Measurements from ENCODE around the gene DAO. TPM values are rescaled to one million over a fixed set of nuclear protein-coding genes. Genes with fewer than 3 reads are reported as not detected.

Gene DAO
- total RNA-seq, 1 experiment from 2014 or later = not detected

- DNase-seq = no peak
- no peak overlapping the region for H3K4me3 ChIP-seq (ENCODE audit: insufficient read depth, low read depth, low read length)
- H3K27me3 ChIP-seq (ENCODE audit: control insufficient read depth, insufficient read depth, low read length) = no peaks in the 10 kb centered on the region
- H3K36me3 ChIP-seq (replicated peaks; ENCODE audit: control insufficient read depth, insufficient read depth, low read length) = no peaks in the 10 kb centered on the region
These were observed 58.5 kb downstream of the DAO start for GRCh38 chr12:108938247-108938924.

DNA sequence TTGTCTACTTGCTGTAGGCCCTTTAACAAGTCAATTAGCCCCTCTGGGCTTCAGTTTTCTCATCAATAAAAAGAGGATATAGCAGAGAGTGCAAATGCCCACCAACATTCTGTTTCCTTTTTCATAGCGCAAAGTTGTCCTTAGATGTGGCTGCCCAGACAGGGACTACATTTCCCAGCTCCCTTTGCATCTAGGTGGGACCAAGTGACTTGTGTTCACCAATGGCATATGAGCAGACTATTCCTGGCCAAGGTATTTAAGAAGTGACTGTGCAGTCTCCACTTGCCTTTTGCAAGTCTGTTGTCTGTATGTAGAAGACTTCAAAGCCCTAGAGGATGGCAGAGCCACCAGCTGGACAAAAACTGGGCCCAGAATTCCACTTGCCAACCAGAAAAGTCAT, 59.7 kb downstream of the DAO start:
- Histone ChIP-seq H3K36me3 (replicated peaks; ENCODE audit: control insufficient read depth, insufficient read depth, low read length) (no peaks in the 10 kb centered on the region), H3K4me3 (ENCODE audit: insufficient read depth, low read depth, low read length) (no peak overlapping the region), H3K27me3 (ENCODE audit: control insufficient read depth, insufficient read depth, low read length) (no peaks in the 10 kb centered on the region)
- peak; percentile 32 for DNase-seq

GRCh38 chr12:108940138-108940537, 60.2 kb downstream of the DAO start:
- Histone ChIP-seq H3K4me3 (ENCODE audit: insufficient read depth, low read depth, low read length) (no peak overlapping the region), H3K27me3 (ENCODE audit: control insufficient read depth, insufficient read depth, low read length) (no peaks in the 10 kb centered on the region), H3K36me3 (replicated peaks; ENCODE audit: control insufficient read depth, insufficient read depth, low read length) (no peaks in the 10 kb centered on the region)
- DNase-seq = no peak

DNA sequence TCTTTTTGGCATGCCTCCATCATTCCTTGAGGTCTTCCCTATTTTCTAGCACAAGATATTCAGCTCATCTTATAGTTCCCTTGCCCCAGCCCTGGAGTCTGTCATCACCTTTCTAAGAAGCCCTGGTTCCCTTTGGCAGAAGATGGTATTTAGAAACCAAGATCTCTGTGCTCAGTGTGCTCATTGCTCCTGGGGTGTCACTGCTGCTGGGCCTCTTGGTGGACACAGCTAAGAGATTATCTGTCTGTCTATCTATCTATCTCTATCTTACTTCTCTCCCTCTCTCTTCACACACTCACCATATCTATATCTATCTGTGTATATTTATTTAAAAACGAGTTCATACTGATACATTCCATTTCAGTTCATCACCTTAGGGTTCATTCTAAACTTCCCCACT, 67.2 kb downstream of the DAO start:
- no peak for DNase-seq
- Histone ChIP-seq H3K36me3 (replicated peaks; ENCODE audit: control insufficient read depth, insufficient read depth, low read length) (no peaks in the 10 kb centered on the region), H3K4me3 (ENCODE audit: insufficient read depth, low read depth, low read length) (no peak overlapping the region), H3K27me3 (ENCODE audit: control insufficient read depth, insufficient read depth, low read length) (no peaks in the 10 kb centered on the region)

DNA sequence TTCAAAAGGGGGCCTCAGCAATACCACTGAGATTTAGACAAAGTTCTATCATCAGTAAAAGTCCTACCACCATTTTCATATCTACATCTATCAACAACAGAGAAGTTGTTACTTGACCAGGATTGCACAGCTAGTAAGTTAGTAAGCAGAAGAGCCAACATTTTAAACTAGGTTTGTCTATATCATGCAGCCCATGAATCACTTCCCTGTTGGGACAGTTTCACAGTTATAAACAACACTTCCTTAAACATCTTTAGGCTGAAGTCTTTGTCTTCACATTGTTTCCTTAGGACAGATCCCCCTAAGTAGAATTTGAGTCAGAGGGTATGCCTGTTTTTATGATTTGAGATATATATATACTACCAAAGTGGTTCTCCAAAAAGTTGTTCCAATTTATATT, 68.5 kb downstream of the DAO start:
- no peaks in the 10 kb centered on the region for H3K27me3 ChIP-seq (ENCODE audit: control insufficient read depth, insufficient read depth, low read length)
- H3K36me3 ChIP-seq (replicated peaks; ENCODE audit: control insufficient read depth, insufficient read depth, low read length) = no peaks in the 10 kb centered on the region
- no peak for DNase-seq
- H3K4me3 ChIP-seq (ENCODE audit: insufficient read depth, low read depth, low read length) = no peak overlapping the region

DNA sequence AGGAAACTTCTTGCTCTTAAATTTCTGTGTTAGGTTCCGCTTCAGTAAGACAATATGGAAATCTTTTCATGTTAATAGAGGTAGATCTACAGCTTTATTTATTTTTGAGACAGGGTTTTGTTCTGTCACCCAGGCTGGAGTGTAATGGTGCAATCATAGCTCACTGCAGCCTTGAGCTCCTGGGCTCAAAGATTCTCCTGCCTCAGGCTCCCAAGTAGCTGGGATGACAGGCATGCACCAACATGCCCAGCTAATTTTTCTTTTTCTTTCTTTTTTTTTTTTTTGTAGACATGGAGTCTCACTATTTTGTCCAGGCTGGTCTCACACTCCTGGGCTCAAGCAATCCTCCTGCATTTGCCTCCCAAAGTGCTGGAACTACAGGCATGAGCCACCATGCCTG, 70.1 kb downstream of the DAO start:
- no peak overlapping the region for H3K4me3 ChIP-seq (ENCODE audit: insufficient read depth, low read depth, low read length)
- H3K36me3 ChIP-seq (replicated peaks; ENCODE audit: control insufficient read depth, insufficient read depth, low read length) = no peaks in the 10 kb centered on the region
- no peak for DNase-seq
- H3K27me3 ChIP-seq (ENCODE audit: control insufficient read depth, insufficient read depth, low read length) = no peaks in the 10 kb centered on the region

Other genes starting within 250 kb of the DAO start
- gene SELPLG, start 246.2 kb upstream of the DAO start, total RNA-seq (2014; rRNA removed; shearing (Covaris generic)) = 0.10 and 0.15 TPM in 2 replicates
- gene CORO1C, start 148.6 kb upstream of the DAO start, total RNA-seq (2014; rRNA removed; shearing (Covaris generic)) = 52.2 and 55.5 TPM in 2 replicates
- 6.1 and 8.7 TPM in 2 replicates for gene SSH1, start 22.5 kb upstream of the DAO start, total RNA-seq (2014; rRNA removed; shearing (Covaris generic))
- under 0.01 and 0.03 TPM in 2 replicates for gene SVOP, start 141.0 kb downstream of the DAO start, total RNA-seq (2014; rRNA removed; shearing (Covaris generic))
- 8.7 and 12.5 TPM in 2 replicates for gene USP30, start 172.5 kb downstream of the DAO start, total RNA-seq (2014; rRNA removed; shearing (Covaris generic))
- gene ALKBH2, start 213.4 kb downstream of the DAO start, total RNA-seq (2014; rRNA removed; shearing (Covaris generic)) = 29.6 and 40.1 TPM in 2 replicates
- 116 and 127 TPM in 2 replicates for gene UNG, start 217.5 kb downstream of the DAO start, total RNA-seq (2014; rRNA removed; shearing (Covaris generic))
- gene ACACB, start 236.5 kb downstream of the DAO start, total RNA-seq (2014; rRNA removed; shearing (Covaris generic)) = 3.8 and 13.4 TPM in 2 replicates

All from H7 (cell line).